K562 (cell line): Measurements from ENCODE around the gene FARP2. TPM values are rescaled to one million over a fixed set of nuclear protein-coding genes. Genes with fewer than 3 reads are reported as not detected.

Experiments used
- ATAC-seq: fragments of 200-7000 bp; cut with Tn5 transposase; 3 replicates; pipeline ENCODE4 v1.9.1; 2020; ENCODE audit warnings: moderate library complexity
- BruUV-seq: library from RNA; stranded (reverse); fragments of 400-500 nt; replicated peaks from 2 replicates; lab custom pipeline; 2021; lab: Mats Ljungman, UMichigan
- CTCF ChIA-PET: fragments of 300-600 bp; formaldehyde crosslinking; extraction: SDS; loops from one replicate; lab custom pipeline; 2021; ENCODE audit warnings: low intra/inter-chr PET ratio; lab: Yijun Ruan, JAX
- POLR2A ChIA-PET: fragments of 300-600, 350-650 bp; sonication (Branson Sonifier 250); formaldehyde crosslinking; extraction: SDS; loops from one replicate; lab custom pipeline; 2021; ENCODE audit warnings: antibody characterized with exemption, inconsistent platforms; lab: Yijun Ruan, JAX
- DNase-seq, 4 experiments: peaks; one replicate each; pipeline versions ENCODE4 v3.0.0 to v3.0.0-alpha.2; 2011 to 2018; ENCODE audit warnings: low spot score in 3 of 4, mixed read lengths in 3 of 4; ENCODE audit errors: extremely low read depth in 1 of 4
- FAIRE-seq: peaks from 2 replicates; lab custom pipeline; 2011; peaks lifted over from hg19 to GRCh38; lab: Jason Lieb, UNC
- H2AFZ ChIP-seq: 2 replicates; pipeline ENCODE4 v1.6.0; 2011; ENCODE audit warnings: low read depth, low read length, control low read depth, inconsistent platforms
- H3K27ac ChIP-seq: fragments of 200-600 bp; 3 replicates; pipeline ENCODE4 v1.8.0; 2011; ENCODE audit warnings: low read depth, mild to moderate bottlenecking, control low read depth, inconsistent platforms, low read length, moderate library complexity, mixed read lengths; ENCODE audit errors: extremely low read depth
- H3K27me3 ChIP-seq, 2 experiments: fragments of 300-600 bp in 1 of 2; 2 replicates in 1 of 2; 3 replicates in 1 of 2; pipeline versions ENCODE4 v1.6.0 to v1.8.0; 2011; ENCODE audit warnings: inconsistent platforms in 2 of 2, low read length in 2 of 2, mild to moderate bottlenecking in 1 of 2, mixed read lengths in 1 of 2, moderate library complexity in 1 of 2; ENCODE audit not compliant: control insufficient read depth in 2 of 2, insufficient read depth in 2 of 2
- H3K36me3 ChIP-seq: fragments of 300-600 bp; 3 replicates; pipeline ENCODE4 v1.8.0; 2011; ENCODE audit warnings: mild to moderate bottlenecking, low read length, inconsistent platforms; ENCODE audit not compliant: control insufficient read depth, insufficient read depth
- H3K4me1 ChIP-seq, 2 experiments: fragments of 200-600 bp in 1 of 2; replicated peaks in 1 of 2; 2 replicates in 1 of 2; 3 replicates in 1 of 2; pipeline versions ENCODE4 v1.5.1 to v1.8.0; 2011; ENCODE audit warnings: inconsistent platforms in 2 of 2, low read length in 2 of 2, mild to moderate bottlenecking in 1 of 2, mixed read lengths in 1 of 2, moderate library complexity in 1 of 2; ENCODE audit not compliant: control insufficient read depth in 2 of 2, insufficient read depth in 2 of 2
- H3K4me2 ChIP-seq: 2 replicates; pipeline ENCODE4 v1.6.1; 2011; ENCODE audit warnings: low read length, control low read depth, inconsistent platforms, mixed read lengths; ENCODE audit not compliant: insufficient read depth
- H3K4me3 ChIP-seq: fragments of 200-600 bp; sonication (generic), shearing (Covaris generic); 2 replicates; pipeline ENCODE4 v1.5.1; 2016; ENCODE audit warnings: control low read depth, inconsistent platforms
- H3K79me2 ChIP-seq: fragments of 200-600 bp; 3 replicates; pipeline ENCODE4 v1.8.0; 2011; ENCODE audit warnings: low read length, inconsistent platforms; ENCODE audit not compliant: control insufficient read depth, insufficient read depth
- H3K9ac ChIP-seq, 2 experiments: 2 replicates each; pipeline versions ENCODE4 v1.6.0 to v1.6.1; 2011; ENCODE audit warnings: low read depth in 2 of 2, low read length in 2 of 2, control low read depth in 1 of 2, inconsistent platforms in 1 of 2, mild to moderate bottlenecking in 1 of 2, mixed read lengths in 1 of 2; ENCODE audit not compliant: insufficient read depth in 1 of 2
- H3K9me1 ChIP-seq: one replicate; pipeline ENCODE4 v1.6.0; 2011; ENCODE audit warnings: inconsistent platforms, mild to moderate bottlenecking, low read length, moderate library complexity; ENCODE audit not compliant: control insufficient read depth, insufficient read depth
- H3K9me3 ChIP-seq: replicated peaks from 2 replicates; pipeline ENCODE4 v1.5.1; 2011; ENCODE audit warnings: low read depth, low read length, inconsistent platforms; ENCODE audit not compliant: control insufficient read depth, insufficient read depth
- H4K20me1 ChIP-seq: replicated peaks from 2 replicates; pipeline ENCODE4 v1.6.1; 2011; ENCODE audit warnings: low read length, inconsistent platforms, mixed read lengths; ENCODE audit not compliant: control insufficient read depth, insufficient read depth
- ARID3B ChIP-seq: fragments of 250-450 bp; sonication (Bioruptor Pico); IDR thresholded peaks from 2 replicates; pipeline ENCODE4 v1.4.0; 2020; ENCODE audit warnings: borderline replicate concordance
- HES1 ChIP-seq: fragments of 450-650 bp; IDR thresholded peaks from 2 replicates; pipeline ENCODE4 v1.6.1; 2016; ENCODE audit warnings: low read depth, mild to moderate bottlenecking, moderate library complexity
- SNIP1 ChIP-seq: fragments of 450-650 bp; IDR thresholded peaks from 2 replicates; pipeline ENCODE4 v1.7.1; 2017; ENCODE audit warnings: low read depth, mild to moderate bottlenecking
- ZBTB49 ChIP-seq: sonication (generic); formaldehyde crosslinking; IDR thresholded peaks from 2 replicates; pipeline ENCODE4 v1.8.0; 2022; ENCODE audit warnings: missing genetic modification reagents, mild to moderate bottlenecking, borderline replicate concordance
- ZNF589 ChIP-seq: fragments of 200-800 bp; sonication (Bioruptor generic); IDR thresholded peaks from 2 replicates; pipeline ENCODE4 v1.6.1; 2016; ENCODE audit warnings: low read depth, missing genetic modification characterization, missing compliant biosample characterization
- WGBS: fragments of 100-300 bp; shearing (Covaris generic); methylation state at CpG from one replicate; pipeline ENCODE4 v1.1.6; 2016; ENCODE audit warnings: low coverage, mixed read lengths; ENCODE audit not compliant: insufficient coverage; ENCODE audit errors: missing lambda C conversion rate; 5-methylcytosine and 5-hydroxymethylcytosine counted together
- in situ Hi-C: fragments of 300-500 bp; cut with MboI; formaldehyde crosslinking; loops from 4 replicates; pipeline ENCODE4 v1.15.0; 2018; ENCODE audit warnings: inconsistent platforms, mixed read lengths
- intact Hi-C: fragments of 100-400 bp; cut with micrococcal nuclease; formaldehyde crosslinking; loops from 2 replicates; pipeline ENCODE4 v1.14.2; 2022
- polyA plus RNA-seq, 8 experiments: library from polyadenylated mRNA; depleted of rRNA in 4 of 8; stranded (reverse) in 5 of 8; unstranded in 3 of 8; fragments of >200 nt; fragmentation: Nextera tagmentation in 2 of 8; fragmentation: Illumina TruSeq in 1 of 8; extraction: Ambion mirVana in 2 of 8; extraction: Trizol in 1 of 8; gene quantifications; 2 replicates each; pipeline versions ENCODE4 v1.2.1 to v1.2.3, GENCODE V29; 2011 to 2014; ENCODE audit warnings: inconsistent platforms in 1 of 8, missing spikeins in 1 of 8
- total RNA-seq, 7 experiments: library from RNA; depleted of rRNA in 6 of 7; stranded (reverse); fragments of >200 nt in 6 of 7; fragmentation: Illumina TruSeq in 2 of 7; extraction: Trizol in 2 of 7; gene quantifications; 2 replicates each; pipeline versions ENCODE4 v1.2.1 to v1.2.3, GENCODE V29; 2011 to 2021; ENCODE audit warnings: low replicate concordance in 1 of 7

The FARP2 gene
- total and polyA plus RNA-seq, 9 of the 15 experiments (the other 6 are each of a cell fraction or from before 2014, with no cell fraction given), result 4.1 to 38.1 (median 21.1) TPM

- in situ Hi-C loops, result no loop called here
- peaks cover 0 to 7% of the 10 kb centered on the region in 2 experiments; a peak in 2 of 5 replicates for H3K4me1 ChIP-seq
- no peaks in the 10 kb centered on the region for H4K20me1 ChIP-seq
- H3K79me2 ChIP-seq, result no peaks in the 10 kb centered on the region
- intact Hi-C loops, result no loop called here
- no peaks in the 10 kb centered on the region for H3K27me3 ChIP-seq
- WGBS, result 66% methylated on average over 16 of the region's 19 CpGs
- H3K4me3 ChIP-seq, result no peak overlapping the region
- H2AFZ ChIP-seq, result no peak overlapping the region
- H3K9ac ChIP-seq, result peak overlapping the region in 1 of 2 experiments; percentile 26; a peak in 1 of 4 replicates
- H3K27ac ChIP-seq, result no peak overlapping the region
- H3K4me2 ChIP-seq, result no peak overlapping the region
- no peaks in the 10 kb centered on the region for H3K9me1 ChIP-seq
- FAIRE-seq (no peak), DNase-seq (no peak), ATAC-seq (no peak)
- no TSS peak for BruUV-seq
- H3K36me3 ChIP-seq, result no peaks in the 10 kb centered on the region
- ChIA-PET CTCF (no interaction called here), POLR2A (no interaction called here)
- no peaks in the 10 kb centered on the region for H3K9me3 ChIP-seq
- TF ChIP-seq ZBTB49, result no peak
- no peak for TF ChIP-seq ARID3B (CRISPR knock-in tag)
- no peak for TF ChIP-seq HES1
- TF ChIP-seq SNIP1, result no peak
- no peak for TF ChIP-seq ZNF589
Observed at GRCh38 chr2:241461693-241462677, 105.9 kb downstream of the FARP2 start.
